Activated T-helper 1 cell treated with Interleukin-2 at 50 U/mL for 16 hours (primary cell): ENCODE results near the gene HEXD.
"Not testable (repeated sequence)": the region's sequence is repeated elsewhere in the genome, so short reads cannot be mapped to it uniquely, and the experiment has no call there.

Source experiments
- DNase-seq: peaks from one replicate; pipeline ENCODE4 v3.0.0-alpha.2; 2020; ENCODE audit warnings: low read depth

The HEXD gene

GRCh38 chr17:82440991-82441627 is 23.0 kb downstream of the HEXD start:
- no peak for DNase-seq

- DNase-seq = no peak
Observed at GRCh38 chr17:82441691-82442487, 23.7 kb downstream of the HEXD start.

GRCh38 chr17:82442643-82443464 is 24.7 kb downstream of the HEXD start:
- no peak for DNase-seq

GRCh38 chr17:82443465-82444283 is 25.5 kb downstream of the HEXD start:
- DNase-seq = no peak

GRCh38 chr17:82444284-82444893 is 26.2 kb downstream of the HEXD start:
- no peak for DNase-seq

- no peak for DNase-seq
Observed at GRCh38 chr17:82444941-82445521, 26.9 kb downstream of the HEXD start.

GRCh38 chr17:82445542-82445941 is 27.4 kb downstream of the HEXD start:
- no peak for DNase-seq

GRCh38 chr17:82446124-82446523 is 28.0 kb downstream of the HEXD start:
- DNase-seq = no peak

- DNase-seq = no peak
Observed at GRCh38 chr17:82446649-82447048, 28.5 kb downstream of the HEXD start.

GRCh38 chr17:82447876-82448275 is 29.7 kb downstream of the HEXD start:
- DNase-seq = no peak

- DNase-seq = peak; percentile 56
Observed at GRCh38 chr17:82449131-82449882, 31.2 kb downstream of the HEXD start.

- DNase-seq = no peak
Observed at GRCh38 chr17:82449883-82450356, 31.8 kb downstream of the HEXD start.

GRCh38 chr17:82450357-82451106 is 32.4 kb downstream of the HEXD start, which contains the start of gene CYBC1:
Gene CYBC1 (minus strand): TSS chr17:82450752. CDS start chr17:82449254, 1,498 bp downstream.
- peak; percentile 92 for DNase-seq

GRCh38 chr17:82452162-82452561 is 34.0 kb downstream of the HEXD start:
- DNase-seq = no peak

- not testable (repeated sequence) for DNase-seq
Observed at GRCh38 chr17:82453151-82453550, 35.0 kb downstream of the HEXD start.

GRCh38 chr17:82453706-82454105 is 35.6 kb downstream of the HEXD start:
- DNase-seq = not testable (repeated sequence)

GRCh38 chr17:82457073-82457928 is 39.2 kb downstream of the HEXD start:
- no peak for DNase-seq

- no peak for DNase-seq
Observed at GRCh38 chr17:82457929-82458178, 39.7 kb downstream of the HEXD start.
